Measurements from ENCODE around the gene NDUFS6. TPM values are rescaled to one million over a fixed set of nuclear protein-coding genes. Genes with fewer than 3 reads are reported as not detected.

Gene NDUFS6
- total RNA-seq, 1 experiment from 2014 or later = 104 TPM

GRCh38 chr5:1847056-1847455, 45.8 kb downstream of the NDUFS6 start:
- POLR2A ChIA-PET (ENCODE audit: unreplicated experiment) = no interaction called here
- intact Hi-C loops (cut with micrococcal nuclease) = no loop called here
- ATAC-seq = no peak

GRCh38 chr5:1847611-1848010, 46.4 kb downstream of the NDUFS6 start:
- no peaks in the 10 kb centered on the region for H3K9me2 ChIP-seq (replicated peaks; ENCODE audit: low read length)
- no peak overlapping the region for H3K27ac ChIP-seq (ENCODE audit: low read length)
- ATAC-seq (no peak), DNase-seq (no peak)
- no peaks in the 10 kb centered on the region for H3K79me2 ChIP-seq (ENCODE audit: low read length)
- ChIA-PET CTCF (no interaction called here), POLR2A (ENCODE audit: unreplicated experiment) (no interaction called here)
- H3K36me3 ChIP-seq (ENCODE audit: low read depth, low read length) = no peaks in the 10 kb centered on the region
- no peaks in the 10 kb centered on the region for H3K9me3 ChIP-seq (ENCODE audit: low read length)
- no peaks in the 10 kb centered on the region for H3K4me1 ChIP-seq (ENCODE audit: insufficient read depth, low read length)
- H4K20me1 ChIP-seq (ENCODE audit: low read length) = no peaks in the 10 kb centered on the region
- H2AFZ ChIP-seq (ENCODE audit: low read length) = no peak overlapping the region
- H3K4me2 ChIP-seq (ENCODE audit: low read length) = no peak overlapping the region
- no TSS peak for BruUV-seq (replicated peaks)
- H3F3A ChIP-seq (ENCODE audit: low read length, unreplicated experiment) = no peaks in the 10 kb centered on the region
- H3K27me3 ChIP-seq (ENCODE audit: low read length) = 0 out of 2 replicates have a peak, but pooled peaks cover 9% of the 10 kb centered on the region
- H3K9ac ChIP-seq (ENCODE audit: low read length) = no peak overlapping the region
- intact Hi-C loops (cut with micrococcal nuclease) = no loop called here
- no peak for TF ChIP-seq EZH2phosphoT487 (IDR thresholded peaks at IDR 0.05; ENCODE audit: borderline replicate concordance, low read length)
- TF ChIP-seq CTCF (conservative IDR thresholded peaks at IDR 0.05; ENCODE audit: low read depth, low read length) = no peak
- TF ChIP-seq EZH2 (IDR thresholded peaks at IDR 0.05; ENCODE audit: low read length, unreplicated experiment) = no peak
- H3K4me3 ChIP-seq (ENCODE audit: low read length) = no peak overlapping the region

More at GRCh38 chr5:1847056-1847455, 45.8 kb downstream of the NDUFS6 start:
- no peaks in the 10 kb centered on the region for H4K20me1 ChIP-seq (ENCODE audit: low read length)
- no peak overlapping the region for H2AFZ ChIP-seq (ENCODE audit: low read length)
- no peaks in the 10 kb centered on the region for H3F3A ChIP-seq (ENCODE audit: low read length, unreplicated experiment)
- CTCF ChIA-PET = no interaction called here
- H3K9me3 ChIP-seq (ENCODE audit: low read length) = no peaks in the 10 kb centered on the region
- TF ChIP-seq EZH2 (IDR thresholded peaks at IDR 0.05; ENCODE audit: low read length, unreplicated experiment) (no peak), EZH2phosphoT487 (IDR thresholded peaks at IDR 0.05; ENCODE audit: borderline replicate concordance, low read length) (no peak), CTCF (conservative IDR thresholded peaks at IDR 0.05; ENCODE audit: low read depth, low read length) (no peak)
- 0 out of 2 replicates have a peak, but pooled peaks cover 9% of the 10 kb centered on the region for H3K27me3 ChIP-seq (ENCODE audit: low read length)
- no peak for DNase-seq
- H3K9ac ChIP-seq (ENCODE audit: low read length) = no peak overlapping the region
- no peak overlapping the region for H3K4me2 ChIP-seq (ENCODE audit: low read length)
- no peaks in the 10 kb centered on the region for H3K79me2 ChIP-seq (ENCODE audit: low read length)
- no peaks in the 10 kb centered on the region for H3K36me3 ChIP-seq (ENCODE audit: low read depth, low read length)
- no peak overlapping the region for H3K4me3 ChIP-seq (ENCODE audit: low read length)
- no peaks in the 10 kb centered on the region for H3K4me1 ChIP-seq (ENCODE audit: insufficient read depth, low read length)
- no TSS peak for BruUV-seq (replicated peaks)
- no peaks in the 10 kb centered on the region for H3K9me2 ChIP-seq (replicated peaks; ENCODE audit: low read length)
- H3K27ac ChIP-seq (ENCODE audit: low read length) = no peak overlapping the region

GRCh38 chr5:1850324-1851154, 49.3 kb downstream of the NDUFS6 start:
- Histone ChIP-seq H3K9ac (ENCODE audit: low read length) (no peak overlapping the region), H3K27me3 (ENCODE audit: low read length) (peaks cover 29% of the 10 kb centered on the region; the same call in 1 of the 2 replicates), H3K4me3 (ENCODE audit: low read length) (no peak overlapping the region), H3K27ac (ENCODE audit: low read length) (no peak overlapping the region), H3K9me3 (ENCODE audit: low read length) (no peaks in the 10 kb centered on the region), H3K9me2 (replicated peaks; ENCODE audit: low read length) (no peaks in the 10 kb centered on the region), H3K36me3 (ENCODE audit: low read depth, low read length) (no peaks in the 10 kb centered on the region), H4K20me1 (ENCODE audit: low read length) (no peaks in the 10 kb centered on the region), H3K79me2 (ENCODE audit: low read length) (no peaks in the 10 kb centered on the region), H3K4me1 (ENCODE audit: insufficient read depth, low read length) (no peaks in the 10 kb centered on the region), H3K4me2 (ENCODE audit: low read length) (no peak overlapping the region), H3F3A (ENCODE audit: low read length, unreplicated experiment) (no peaks in the 10 kb centered on the region), H2AFZ (ENCODE audit: low read length) (no peak overlapping the region)
- CTCF ChIA-PET = no interaction called here
- POLR2A ChIA-PET (ENCODE audit: unreplicated experiment) = no interaction called here
- TF ChIP-seq EZH2 (IDR thresholded peaks at IDR 0.05; ENCODE audit: low read length, unreplicated experiment) (no peak), CTCF (conservative IDR thresholded peaks at IDR 0.05; ENCODE audit: low read depth, low read length) (no peak)
- no TSS peak for BruUV-seq (replicated peaks)
- no peak for ATAC-seq
- DNase-seq = no peak
- intact Hi-C loops (cut with micrococcal nuclease) = no loop called here
